SU-DHL-6 (cell line): ENCODE measurements around the gene GNAT3.

ENCODE experiments used
- CTCF ChIP-seq: fragments of 200-600 bp; sonication (generic); IDR thresholded peaks from one replicate; pipeline ENCODE4 v1.5.1; 2017; ENCODE audit warnings: antibody characterized with exemption, mild to moderate bottlenecking, low read length, moderate library complexity; ENCODE audit not compliant: insufficient read depth, poor library complexity, severe bottlenecking
- EZH2phosphoT487 ChIP-seq: fragments of 200-600 bp; sonication (generic), shearing (Covaris generic); conservative IDR thresholded peaks from 2 replicates; pipeline ENCODE4 v1.6.1; 2018; ENCODE audit warnings: mild to moderate bottlenecking, antibody characterized with exemption, low read length, moderate library complexity, mixed read lengths

- no peak for TF ChIP-seq CTCF
- TF ChIP-seq EZH2phosphoT487, result no peak
Measured at GRCh38 chr7:80412842-80413241, 99.0 kb downstream of the GNAT3 start.
